ENCODE data around the gene PDZRN3.

PDZRN3 gene

DNA sequence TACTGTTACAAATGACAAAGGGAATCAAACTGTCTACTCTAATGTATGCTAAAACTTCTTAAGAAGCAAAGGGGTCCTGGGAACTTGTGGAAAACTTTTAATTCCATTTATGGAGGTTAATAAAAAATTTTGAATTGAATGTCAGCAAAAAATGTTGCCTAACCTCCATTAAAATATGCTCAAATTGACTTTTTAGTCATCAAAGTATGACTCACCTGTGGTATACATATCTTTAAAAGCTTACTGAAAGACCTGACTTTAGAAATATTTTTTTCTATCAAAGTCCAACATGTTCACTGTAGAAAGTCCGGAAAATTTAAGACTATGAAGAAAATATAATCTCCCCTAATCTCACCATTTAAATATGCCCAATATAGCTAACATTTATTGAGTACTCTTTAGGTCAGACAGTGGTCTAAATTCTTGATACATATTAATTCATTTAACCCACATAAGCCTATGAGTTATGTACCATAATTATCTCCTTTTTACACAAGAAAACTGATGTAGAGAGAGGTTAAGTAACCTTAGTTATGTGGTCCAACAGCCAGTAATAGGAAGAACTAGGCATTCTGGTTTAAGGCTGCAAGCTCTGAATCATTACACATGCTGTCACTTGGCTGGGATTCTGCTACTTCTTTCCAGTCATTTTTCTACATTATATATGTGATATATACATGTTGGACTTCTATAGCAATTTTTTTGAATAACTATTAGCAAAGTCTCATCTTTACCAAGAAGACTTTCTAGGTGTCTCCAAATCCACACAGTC lies 83.6 kb downstream of the PDZRN3 start:
- H3K9me3 ChIP-seq: no peaks in the 10 kb centered on the region
- H3K36me3 ChIP-seq: no peaks in the 10 kb centered on the region; the same call in 1 of the 2 replicates
- no peaks in the 10 kb centered on the region for H3K27me3 ChIP-seq
- no peak overlapping the region for H3K4me3 ChIP-seq (ENCODE audit: low read depth, low read length)
- TF ChIP-seq, protein P1, sequence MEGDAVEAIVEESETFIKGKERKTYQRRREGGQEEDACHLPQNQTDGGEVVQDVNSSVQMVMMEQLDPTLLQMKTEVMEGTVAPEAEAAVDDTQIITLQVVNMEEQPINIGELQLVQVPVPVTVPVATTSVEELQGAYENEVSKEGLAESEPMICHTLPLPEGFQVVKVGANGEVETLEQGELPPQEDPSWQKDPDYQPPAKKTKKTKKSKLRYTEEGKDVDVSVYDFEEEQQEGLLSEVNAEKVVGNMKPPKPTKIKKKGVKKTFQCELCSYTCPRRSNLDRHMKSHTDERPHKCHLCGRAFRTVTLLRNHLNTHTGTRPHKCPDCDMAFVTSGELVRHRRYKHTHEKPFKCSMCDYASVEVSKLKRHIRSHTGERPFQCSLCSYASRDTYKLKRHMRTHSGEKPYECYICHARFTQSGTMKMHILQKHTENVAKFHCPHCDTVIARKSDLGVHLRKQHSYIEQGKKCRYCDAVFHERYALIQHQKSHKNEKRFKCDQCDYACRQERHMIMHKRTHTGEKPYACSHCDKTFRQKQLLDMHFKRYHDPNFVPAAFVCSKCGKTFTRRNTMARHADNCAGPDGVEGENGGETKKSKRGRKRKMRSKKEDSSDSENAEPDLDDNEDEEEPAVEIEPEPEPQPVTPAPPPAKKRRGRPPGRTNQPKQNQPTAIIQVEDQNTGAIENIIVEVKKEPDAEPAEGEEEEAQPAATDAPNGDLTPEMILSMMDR (IDR thresholded peaks at IDR 0.05; ENCODE audit: low read depth, low read length): no peak
- no peaks in the 10 kb centered on the region for H3K4me1 ChIP-seq
- DNase-seq: no peak

DNA sequence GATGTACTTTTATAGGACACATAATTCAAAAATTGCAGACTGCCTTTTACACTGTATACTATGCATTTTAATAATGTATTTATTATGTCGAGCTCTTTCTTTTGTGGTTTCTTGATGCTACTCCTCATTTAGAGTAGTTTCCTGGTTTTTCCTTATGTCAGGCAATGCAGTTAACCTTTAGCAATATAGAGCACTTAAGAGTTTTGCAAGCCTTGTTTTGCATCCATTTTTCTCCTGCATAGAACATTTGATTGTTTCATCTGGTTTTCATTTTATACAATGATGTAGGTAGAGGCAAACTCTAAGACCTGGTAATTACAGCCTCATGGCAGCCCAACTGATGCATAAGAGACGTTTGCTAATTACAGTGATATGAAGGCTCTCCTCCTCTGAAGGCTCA lies 86.3 kb downstream of the PDZRN3 start:
- no peaks in the 10 kb centered on the region for H3K4me1 ChIP-seq
- no peak for DNase-seq
- H3K27me3 ChIP-seq: no peaks in the 10 kb centered on the region
- H3K4me3 ChIP-seq (ENCODE audit: low read depth, low read length): no peak overlapping the region
- H3K9me3 ChIP-seq: no peaks in the 10 kb centered on the region
- TF ChIP-seq, protein P1 (IDR thresholded peaks at IDR 0.05; ENCODE audit: low read depth, low read length): no peak
- no peaks in the 10 kb centered on the region; the same call in 1 of the 2 replicates for H3K36me3 ChIP-seq

DNA sequence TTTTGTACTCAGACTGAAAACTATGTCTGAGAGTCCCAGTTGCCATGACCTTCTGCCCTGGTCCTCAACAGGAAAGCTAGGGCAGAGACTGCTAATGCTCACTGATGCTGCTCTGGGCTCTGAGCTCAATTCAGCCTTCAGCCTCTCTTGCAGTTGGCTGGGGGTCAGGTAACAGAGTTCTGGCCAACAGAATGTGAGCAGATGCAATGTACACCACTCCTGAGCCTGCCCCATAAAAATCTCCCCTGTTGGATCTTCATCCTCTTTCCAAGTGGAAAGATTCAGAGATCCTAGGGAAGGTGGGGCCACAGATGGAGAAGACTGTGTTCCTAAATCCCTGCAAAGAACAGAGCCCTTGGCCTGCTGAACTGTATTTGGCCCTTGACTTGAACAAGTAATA lies 87.8 kb downstream of the PDZRN3 start:
- H3K27me3 ChIP-seq: no peaks in the 10 kb centered on the region
- H3K4me3 ChIP-seq (ENCODE audit: low read depth, low read length): no peak overlapping the region
- H3K4me1 ChIP-seq: no peaks in the 10 kb centered on the region
- no peak for DNase-seq
- TF ChIP-seq, protein P1 (IDR thresholded peaks at IDR 0.05; ENCODE audit: low read depth, low read length): no peak
- no peaks in the 10 kb centered on the region for H3K36me3 ChIP-seq
- H3K9me3 ChIP-seq: no peaks in the 10 kb centered on the region

DNA sequence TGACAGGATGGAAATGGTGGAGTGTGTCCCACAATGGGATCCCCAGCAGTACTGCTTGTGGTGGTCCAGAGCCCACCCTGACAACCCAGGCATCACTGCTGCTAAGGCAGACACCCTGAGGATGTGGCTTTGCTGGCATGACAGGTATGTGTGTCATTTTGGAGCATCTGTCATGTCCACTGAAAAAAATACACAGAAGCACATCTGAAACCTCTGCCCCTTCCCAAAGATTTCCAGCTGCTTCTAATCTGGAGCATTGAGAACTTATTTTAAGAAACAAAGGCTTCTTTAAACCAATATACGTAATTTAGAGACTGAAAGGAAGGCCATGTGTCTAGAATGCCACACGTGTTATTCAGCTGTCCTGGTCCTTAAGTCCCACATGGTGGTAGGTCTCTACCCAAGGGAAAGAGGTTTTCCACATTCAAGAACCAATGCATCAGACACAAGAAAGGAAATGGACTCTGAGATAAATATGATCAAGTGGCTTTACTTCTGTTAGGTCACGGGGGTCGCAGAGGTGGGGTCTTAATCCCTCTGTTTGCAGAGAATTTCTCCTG lies 88.3 kb downstream of the PDZRN3 start:
- TF ChIP-seq, protein P1 (IDR thresholded peaks at IDR 0.05; ENCODE audit: low read depth, low read length): no peak
- H3K9me3 ChIP-seq: no peaks in the 10 kb centered on the region
- no peak overlapping the region for H3K4me3 ChIP-seq (ENCODE audit: low read depth, low read length)
- DNase-seq: no peak
- H3K4me1 ChIP-seq: no peaks in the 10 kb centered on the region
- no peaks in the 10 kb centered on the region for H3K36me3 ChIP-seq
- no peaks in the 10 kb centered on the region for H3K27me3 ChIP-seq

DNA sequence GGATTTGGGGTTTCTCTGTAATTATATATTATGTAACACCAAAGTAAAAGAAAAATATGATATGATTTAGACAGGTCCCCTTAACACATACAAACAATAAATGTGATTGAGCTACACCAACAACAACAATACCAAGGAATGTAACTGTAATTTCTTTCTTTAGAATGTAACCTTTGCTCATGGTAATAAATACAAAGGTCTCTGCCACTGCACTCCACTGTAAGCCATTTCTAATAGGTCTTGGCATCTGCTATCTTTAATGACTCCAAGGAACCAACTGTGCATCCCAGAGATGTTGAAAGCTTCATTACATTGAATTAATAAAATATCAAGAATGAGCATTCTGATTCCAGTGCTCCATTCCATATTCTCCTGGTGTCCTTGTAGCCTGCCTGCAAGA lies 88.8 kb downstream of the PDZRN3 start:
- H3K36me3 ChIP-seq: no peaks in the 10 kb centered on the region
- TF ChIP-seq, protein P1 (IDR thresholded peaks at IDR 0.05; ENCODE audit: low read depth, low read length): no peak
- no peak overlapping the region for H3K4me3 ChIP-seq (ENCODE audit: low read depth, low read length)
- no peaks in the 10 kb centered on the region for H3K27me3 ChIP-seq
- H3K4me1 ChIP-seq: no peaks in the 10 kb centered on the region
- DNase-seq: no peak
- no peaks in the 10 kb centered on the region for H3K9me3 ChIP-seq

DNA sequence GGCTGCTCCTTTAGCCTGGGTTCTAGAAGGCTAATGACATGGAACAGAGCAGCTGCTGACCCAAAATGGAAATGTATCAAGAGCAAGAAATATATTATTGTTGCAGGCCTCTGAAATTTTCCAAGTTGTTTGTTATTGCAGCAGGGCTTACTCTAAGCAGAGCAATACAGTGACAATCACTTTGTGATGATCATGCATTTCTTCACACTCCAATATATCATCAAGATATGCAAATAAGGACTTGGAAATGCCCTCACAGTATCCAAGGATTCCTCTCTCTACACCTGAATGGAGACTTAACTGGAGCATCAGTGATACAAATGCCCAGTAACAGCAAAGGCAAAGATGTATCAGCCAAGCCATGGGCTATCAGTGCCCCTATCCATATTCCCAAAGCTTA lies 89.6 kb downstream of the PDZRN3 start:
- TF ChIP-seq, protein P1 (IDR thresholded peaks at IDR 0.05; ENCODE audit: low read depth, low read length): no peak
- Histone ChIP-seq H3K27me3 (no peaks in the 10 kb centered on the region), H3K4me1 (no peaks in the 10 kb centered on the region), H3K9me3 (no peaks in the 10 kb centered on the region), H3K4me3 (ENCODE audit: low read depth, low read length) (no peak overlapping the region), H3K36me3 (no peaks in the 10 kb centered on the region)
- DNase-seq: no peak

Measured in BE2C (cell line).